CD4-positive, alpha-beta T cell treated with Interleukin-12 subunit alpha and Interleukin-12 subunit beta, for 1 hour (primary cell): Measurements from ENCODE around the gene DAD1.
"Not testable (repeated sequence)": the region's sequence is repeated elsewhere in the genome, so short reads cannot be mapped to it uniquely, and the experiment has no call there.

Experiments used
- DNase-seq: peaks from one replicate; pipeline ENCODE4 v3.0.0-alpha.2; 2020

Gene DAD1

DNA sequence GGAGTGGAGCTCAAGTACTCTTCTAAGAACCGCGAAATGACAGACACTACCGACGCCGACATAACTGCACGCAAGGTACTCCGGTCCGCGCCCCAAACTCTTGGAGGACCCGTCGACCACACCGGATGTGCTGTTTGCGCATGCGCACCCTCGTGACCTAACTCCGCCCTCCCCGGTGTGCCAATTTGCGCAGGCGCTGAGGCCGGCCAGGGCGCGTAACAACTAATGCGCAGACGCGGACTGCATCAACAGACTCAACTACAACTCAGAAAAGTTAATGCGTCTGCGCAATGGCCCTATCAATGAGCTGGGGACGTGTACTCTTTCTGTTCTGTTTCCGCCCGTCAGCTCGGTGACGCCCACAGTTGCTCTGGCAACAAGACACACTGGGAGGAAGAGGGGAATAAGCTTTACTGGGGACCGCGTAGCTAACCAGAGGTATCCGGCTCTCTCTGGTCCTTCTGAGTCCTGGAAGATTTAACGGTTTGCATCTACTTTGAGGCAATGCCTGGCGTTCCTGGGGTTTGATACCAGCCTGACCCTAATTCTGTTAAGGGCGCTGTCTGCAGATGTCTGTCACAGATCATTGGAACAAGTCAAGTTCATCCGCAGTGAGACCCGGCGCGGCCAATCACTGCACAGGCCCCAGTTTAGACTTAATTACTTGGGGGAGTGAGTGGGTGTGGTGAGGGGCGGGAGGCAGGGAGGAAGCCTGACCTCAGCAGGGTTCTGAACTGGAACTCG lies at the start of gene DAD1:
DAD1 (minus strand) TSS at position 129 of the 744 bp plus-strand sequence; CDS start at position 62, 67 bp downstream.
- DNase-seq, result peak; percentile 100

DNA sequence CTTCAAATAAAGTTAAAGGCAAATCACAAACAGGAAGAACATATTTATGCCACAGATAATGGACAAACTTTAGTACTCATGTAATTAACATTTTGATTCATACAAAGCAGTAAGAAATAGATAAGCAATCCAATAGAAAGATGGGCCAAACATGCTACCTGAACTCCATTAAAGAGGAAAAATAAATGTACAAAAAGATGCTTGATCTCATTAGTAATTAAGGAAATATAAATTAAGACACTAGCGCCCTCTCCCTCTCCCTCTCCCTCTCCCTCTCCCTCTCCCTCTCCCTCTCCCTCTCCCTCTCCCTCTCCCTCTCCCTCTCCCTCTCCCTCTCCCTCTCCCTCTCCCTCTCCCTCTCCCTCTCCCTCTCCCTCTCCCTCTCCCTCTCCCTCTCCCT lies 47.0 kb upstream of the DAD1 start:
- not testable (repeated sequence) for DNase-seq

DNA sequence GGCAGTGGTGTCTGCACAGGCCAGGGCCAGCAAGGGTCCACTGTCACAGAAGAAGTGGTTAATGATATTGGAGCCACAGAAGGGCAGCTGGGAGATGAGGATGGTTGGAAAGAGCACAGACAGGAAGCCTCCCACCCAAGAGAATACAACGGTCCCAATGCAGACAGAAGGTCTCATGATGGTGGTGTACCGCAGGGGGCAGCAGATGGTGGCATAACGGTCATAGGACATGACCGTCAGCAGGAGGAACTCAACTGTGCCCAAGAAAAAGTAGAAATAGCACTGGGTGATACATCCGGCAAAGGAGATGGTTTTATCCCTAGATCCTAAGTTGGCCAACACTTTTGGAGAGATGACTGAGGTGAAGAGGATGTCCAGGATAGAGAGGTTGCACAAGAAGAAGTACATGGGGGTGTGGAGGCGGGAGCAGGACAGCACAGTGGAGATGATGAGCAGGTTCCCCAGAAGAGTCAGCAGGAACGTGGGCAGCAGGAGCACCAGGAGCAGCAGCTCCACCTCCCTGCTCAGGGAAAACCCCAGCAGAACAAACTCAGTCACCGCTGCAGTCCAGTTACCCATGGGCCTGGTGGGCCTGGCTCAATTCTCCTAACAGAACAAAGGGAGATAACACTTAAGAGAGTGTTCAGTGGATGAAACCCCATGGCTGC lies 45.3 kb upstream of the DAD1 start:
- DNase-seq, result no peak

DNA sequence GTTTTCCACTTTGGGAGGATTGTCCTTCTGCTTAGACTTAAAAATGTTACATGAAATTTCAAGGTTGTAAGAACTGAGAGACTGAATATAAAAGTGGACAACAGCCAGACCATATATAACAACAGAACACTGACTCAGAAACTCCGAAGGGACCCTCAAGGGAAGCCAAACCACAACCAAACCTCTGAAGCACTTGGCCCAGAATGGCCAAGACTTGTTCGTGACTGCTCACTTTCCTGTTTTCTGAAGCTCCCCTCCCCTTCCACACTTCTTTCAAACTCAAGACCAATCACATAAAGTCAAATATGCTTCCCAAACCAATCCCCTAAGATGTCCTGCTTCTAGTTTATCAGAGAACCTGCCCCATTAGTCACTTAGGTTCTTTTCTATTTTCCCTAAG lies 41.5 kb upstream of the DAD1 start:
- no peak for DNase-seq

DNA sequence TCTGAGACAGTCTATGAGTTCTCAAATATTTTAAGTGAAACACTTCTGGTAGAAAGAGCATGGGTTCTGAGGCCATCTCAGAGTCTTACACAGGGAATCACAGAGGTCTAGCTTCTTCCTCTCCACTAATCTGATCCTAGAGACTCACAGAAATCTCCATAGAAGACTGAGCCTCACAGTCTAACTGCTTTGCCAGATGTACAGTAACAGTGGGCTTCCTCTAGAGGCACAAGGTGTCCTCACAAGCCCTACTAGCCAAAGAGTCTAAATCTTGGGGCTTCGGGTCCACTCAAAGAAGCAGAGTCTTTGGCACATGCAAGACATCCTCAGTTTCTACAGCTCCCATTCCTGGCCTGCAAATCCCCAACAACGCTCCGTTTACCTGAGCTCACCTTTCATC lies 41.0 kb upstream of the DAD1 start:
- DNase-seq, result no peak

DNA sequence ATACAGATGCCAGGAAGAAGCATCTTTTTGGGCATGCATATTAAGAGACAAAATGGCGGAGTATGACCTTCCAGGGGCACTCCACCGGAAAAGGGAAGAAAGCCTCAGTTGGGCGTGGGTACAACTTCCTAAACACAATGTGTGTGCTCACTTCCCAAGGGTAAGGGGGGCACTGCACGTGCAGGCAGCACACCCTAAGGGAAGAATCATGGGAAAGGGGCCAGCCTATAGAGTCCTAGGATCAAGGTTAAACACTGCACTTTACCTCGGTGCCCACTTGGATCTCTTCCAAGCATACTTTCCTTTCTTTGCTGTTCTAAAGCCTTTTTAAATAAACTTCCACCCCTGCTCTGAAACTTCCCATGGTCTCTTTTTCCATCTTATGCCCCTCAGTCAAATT lies 40.3 kb upstream of the DAD1 start:
- DNase-seq, result no peak

DNA sequence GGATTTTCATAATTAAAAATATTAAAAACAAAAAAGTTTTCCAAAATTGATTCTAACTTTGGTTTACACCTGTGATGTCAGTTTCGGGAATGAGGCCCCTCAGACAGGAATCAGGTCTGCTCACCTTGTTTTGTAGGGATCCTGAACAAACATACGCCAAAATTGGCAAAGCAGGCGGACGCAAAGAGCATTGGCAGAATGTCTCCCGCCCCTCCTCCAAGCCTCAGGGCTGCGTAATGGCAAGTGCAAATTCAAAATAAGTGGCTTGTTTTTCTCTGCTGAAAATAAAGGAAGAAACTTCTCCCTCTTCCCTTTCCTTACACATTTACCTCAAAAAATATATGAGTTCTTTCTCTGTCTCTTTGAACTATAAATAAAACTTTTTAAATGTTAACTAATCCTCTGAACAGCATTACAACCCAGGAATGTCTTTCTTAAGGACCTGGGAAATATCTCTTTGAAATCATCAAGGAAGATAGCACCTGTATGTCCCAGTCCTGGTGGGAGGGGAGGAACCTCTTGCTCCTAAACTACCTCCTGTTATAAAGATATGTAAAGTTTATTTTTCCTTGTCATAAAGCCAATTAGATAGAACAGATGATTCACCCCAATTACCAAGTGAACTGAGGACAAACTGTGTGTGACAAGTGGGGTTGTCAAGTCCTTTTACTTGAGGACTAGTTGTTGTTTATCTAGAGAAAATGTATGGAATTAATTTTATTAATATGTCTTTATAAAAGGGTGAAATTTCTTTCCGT lies 38.7 kb upstream of the DAD1 start:
- no peak for DNase-seq

DNA sequence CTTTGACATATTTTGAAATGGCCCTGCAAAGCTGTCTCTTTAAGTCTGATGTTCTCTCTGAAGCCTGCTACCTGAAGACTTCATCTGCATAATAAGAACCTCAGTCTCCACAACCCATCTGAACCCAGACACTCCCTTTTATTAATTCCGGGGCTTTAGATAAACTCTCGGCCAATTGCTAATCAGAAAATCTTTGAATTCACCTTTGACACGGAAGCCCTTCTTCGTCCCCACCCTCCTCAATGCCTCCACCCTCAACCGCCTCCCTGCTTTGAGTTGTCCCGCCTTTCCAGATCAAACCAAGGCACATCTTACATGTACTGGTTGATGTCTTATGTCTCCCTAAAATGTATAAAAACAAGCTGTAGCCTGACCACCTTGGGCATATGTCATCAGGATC lies 37.6 kb upstream of the DAD1 start:
- no peak for DNase-seq

DNA sequence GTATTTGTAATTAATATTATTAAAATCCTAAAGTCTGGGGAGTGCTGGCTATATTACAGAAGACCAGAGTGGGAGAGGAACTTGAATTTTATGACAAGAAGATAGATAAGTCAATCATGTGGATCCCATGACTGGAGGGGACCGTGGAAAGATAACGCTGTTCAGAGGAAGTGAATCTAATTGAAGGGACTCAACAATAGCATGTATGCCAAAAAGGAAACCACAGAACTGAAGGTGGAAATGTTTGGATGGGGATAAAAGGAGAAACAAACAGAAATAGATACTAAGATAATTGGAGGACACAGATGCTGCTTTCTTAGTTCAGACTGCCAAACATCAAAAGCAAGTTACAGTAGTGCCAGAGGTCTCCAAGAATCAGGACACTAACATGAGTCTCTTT lies 34.0 kb upstream of the DAD1 start:
- DNase-seq, result no peak

DNA sequence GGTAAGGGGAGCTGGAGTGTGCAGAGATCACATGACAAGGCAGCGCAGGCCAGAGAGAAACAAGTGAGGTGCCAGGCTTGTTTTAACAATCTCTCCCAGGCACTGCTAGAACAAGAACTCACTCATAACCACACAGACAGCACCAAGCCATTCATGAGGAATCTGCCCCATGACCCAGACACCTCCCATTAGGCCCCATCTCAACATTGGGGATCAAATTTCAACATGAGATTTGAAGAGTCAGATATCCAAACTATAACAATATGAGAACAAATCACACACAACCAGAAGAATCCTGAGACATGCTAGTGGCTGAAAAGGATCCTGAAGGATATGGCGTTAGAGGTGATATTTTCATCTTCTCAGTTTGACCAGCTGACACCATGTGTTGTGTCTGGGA lies 33.2 kb upstream of the DAD1 start:
- no peak for DNase-seq

DNA sequence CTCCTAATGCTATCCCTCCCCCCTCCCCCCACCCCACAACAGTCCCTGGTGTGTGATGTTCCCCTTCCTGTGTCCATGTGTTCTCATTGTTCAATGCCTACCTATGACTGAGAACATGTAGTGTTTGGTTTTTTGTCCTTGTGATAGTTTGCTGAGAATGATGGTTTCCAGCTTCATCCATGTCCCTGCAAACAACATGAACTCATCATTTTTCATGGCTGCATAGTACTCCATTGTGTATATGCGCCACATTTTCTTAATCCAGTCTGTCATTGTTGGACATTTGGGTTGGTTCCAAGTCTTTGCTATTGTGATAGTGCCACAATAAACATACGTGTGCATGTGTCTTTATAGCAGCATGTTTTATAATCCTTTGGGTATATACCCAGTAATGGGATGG lies 26.7 kb upstream of the DAD1 start:
- not testable (repeated sequence) for DNase-seq

DNA sequence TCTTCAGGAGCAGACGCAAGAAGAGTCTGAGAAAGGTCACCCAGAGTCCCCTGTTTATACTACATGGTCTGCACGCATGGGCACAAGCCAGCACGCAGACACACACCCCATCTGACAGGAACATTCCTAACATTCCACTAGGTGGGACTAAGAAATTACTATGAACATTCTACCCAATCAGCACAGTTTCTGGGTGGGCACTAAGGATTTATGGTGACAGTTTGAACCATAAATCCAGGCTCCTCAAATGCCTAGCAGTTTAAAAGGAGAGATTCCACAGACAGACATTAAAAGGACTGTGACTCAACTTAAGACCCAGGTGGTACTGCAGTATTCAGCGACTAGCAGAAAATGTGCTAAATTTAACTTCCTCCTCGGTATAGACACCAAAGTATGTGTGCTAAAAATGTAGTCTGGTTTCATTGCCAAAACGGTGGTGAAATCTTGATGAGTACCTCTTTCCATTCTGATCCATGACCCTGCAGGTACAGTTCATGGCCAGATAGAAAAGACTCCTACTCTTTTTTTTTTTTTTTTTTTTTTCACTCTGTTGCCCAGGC lies 25.3 kb upstream of the DAD1 start:
- DNase-seq, result no peak

DNA sequence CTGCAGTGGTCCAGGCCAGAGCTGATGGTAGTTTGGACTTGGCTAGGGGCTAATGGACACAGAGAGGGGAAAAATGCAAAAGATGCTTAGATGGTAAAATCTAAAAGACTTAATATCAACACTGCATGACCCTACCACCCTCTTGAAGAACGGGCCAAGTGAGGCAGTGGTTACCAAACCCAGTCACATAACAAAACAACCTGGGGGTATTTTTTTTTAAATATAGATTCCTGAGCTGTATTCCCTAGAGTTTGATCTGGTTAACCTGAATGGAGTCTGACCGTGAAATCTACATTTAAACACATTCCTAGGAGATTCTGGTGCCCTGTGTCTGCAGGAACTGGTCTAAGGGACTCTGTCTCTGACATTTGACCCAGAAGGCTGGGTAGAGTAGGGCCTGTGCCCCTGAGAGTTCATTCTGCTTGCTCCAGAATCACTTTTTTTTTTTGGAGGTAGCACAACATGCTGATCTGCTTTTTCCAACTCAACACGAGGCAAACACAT lies 24.8 kb upstream of the DAD1 start:
- DNase-seq, result no peak

DNA sequence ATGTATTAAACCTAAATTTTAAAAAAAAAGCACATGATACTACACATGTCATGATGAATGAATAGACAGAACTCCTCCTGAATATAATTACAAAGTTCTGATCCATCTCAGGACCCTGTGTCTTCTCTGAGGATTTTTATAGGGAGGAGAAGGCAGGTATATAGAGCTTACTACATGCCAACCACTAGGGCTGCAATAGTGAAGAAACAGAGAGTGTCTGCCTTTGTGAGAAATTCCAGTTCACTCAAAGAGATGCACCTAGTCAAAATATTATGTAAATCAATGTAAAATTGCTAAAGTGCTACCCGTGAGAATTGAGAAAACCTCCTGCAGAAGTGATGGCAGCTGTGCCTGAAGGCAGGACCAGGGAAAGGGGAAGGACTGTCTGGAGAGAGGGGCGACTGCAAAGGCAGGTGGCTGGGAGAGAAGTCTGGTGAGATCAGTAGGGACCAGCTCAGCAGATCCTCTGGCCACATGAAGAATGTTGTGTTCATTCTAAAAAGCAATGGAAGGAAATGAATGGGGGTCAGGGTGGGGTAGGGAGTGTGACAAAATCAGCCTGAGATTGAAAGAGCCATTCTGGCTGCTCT lies 24.2 kb upstream of the DAD1 start:
- DNase-seq, result no peak

DNA sequence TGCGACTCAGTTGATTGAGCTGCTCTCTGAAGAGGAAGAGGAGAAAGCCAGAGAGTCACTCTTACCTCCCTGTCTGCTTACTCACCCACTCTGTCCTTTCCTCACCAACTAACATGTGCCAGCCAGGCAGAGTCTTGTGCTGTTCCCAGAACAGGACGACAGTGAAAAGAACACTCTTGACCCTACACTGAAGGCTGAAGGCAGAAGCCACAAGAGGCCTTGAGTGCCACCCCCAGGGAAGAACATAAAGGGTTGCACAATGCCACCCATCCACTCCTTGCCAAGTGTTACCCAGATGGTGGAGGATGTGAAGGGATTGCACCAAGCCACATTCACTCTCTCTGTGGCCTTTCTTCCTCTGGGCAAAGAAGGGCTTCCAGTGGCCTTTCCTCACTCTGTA lies 21.9 kb upstream of the DAD1 start:
- no peak for DNase-seq

DNA sequence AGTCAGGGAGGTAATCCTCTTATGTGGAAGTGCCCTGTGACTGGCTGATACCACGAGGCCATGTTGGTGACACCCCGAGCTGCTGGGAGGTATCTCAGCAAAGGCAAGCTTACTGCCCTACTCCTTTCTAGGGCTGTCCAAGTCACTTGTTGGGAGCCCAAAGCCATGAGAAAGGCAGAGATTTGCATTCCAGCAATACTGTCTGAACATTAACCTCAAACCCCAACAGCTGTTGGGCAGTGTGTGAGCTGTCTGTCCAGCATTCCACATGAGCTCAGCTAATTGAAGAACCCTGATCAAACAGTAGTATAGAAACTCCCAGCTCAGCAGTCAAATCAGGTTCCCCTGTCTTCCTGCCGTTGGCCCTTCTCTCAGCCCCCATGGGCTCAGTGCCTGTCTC lies 18.3 kb upstream of the DAD1 start:
- DNase-seq, result no peak

DNA sequence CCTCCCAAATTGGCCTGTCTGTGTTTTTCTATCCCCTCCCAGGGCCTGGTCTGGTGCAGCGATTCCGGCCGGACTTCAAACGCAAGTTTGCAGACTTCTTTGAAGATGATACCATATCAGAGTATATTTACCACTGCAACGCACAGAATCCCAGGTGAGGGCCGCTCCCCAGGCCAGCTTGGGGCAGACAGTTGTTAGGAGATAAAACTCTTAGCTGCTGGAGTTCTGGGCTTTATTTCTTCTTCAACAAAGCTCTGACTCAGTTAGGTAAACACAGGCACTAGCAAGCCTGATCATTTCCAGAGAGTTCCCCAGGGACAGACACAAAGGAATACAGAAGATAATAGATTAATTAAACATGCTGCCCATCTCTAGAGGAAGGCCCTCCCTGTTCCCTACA lies 17.4 kb upstream of the DAD1 start:
- DNase-seq, result no peak

DNA sequence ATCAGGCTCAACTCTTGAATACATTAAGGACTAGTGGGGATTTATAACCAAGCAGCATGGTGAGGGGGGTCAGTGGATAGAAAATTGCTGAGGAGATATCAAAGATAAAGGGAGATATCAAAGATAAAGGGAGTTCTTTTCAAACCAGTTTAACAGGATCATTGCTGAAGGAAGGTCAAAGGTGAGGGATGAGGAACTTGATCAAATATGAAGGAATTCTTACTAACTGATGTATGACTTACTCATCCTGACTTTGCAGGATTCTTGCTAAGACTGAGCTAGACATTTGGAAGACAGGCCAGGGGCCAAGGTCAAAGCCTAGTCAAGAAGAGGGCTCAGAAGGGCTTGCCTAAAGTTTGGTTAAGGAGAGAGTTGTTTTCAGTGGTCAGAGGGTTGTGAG lies 13.8 kb upstream of the DAD1 start:
- DNase-seq, result no peak

DNA sequence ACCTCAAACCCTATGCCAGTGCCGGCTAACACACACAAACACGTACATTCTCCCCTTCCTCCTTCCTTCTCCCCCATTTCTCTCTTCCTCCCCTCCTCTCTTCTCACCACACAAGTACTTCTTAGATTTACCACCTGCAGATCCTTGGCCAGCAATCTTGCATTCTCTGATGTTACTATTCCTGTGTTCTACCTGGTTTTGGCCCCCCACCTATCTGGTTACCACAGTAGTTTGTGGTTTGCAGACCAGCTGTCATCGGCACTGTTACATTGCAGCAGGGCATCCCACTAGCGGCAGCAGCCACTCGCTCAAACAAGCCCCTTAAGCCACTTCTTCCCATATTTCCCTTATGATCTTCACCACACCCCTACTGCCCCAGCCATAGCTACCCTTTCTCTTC lies 13.0 kb upstream of the DAD1 start:
- DNase-seq, result no peak

DNA sequence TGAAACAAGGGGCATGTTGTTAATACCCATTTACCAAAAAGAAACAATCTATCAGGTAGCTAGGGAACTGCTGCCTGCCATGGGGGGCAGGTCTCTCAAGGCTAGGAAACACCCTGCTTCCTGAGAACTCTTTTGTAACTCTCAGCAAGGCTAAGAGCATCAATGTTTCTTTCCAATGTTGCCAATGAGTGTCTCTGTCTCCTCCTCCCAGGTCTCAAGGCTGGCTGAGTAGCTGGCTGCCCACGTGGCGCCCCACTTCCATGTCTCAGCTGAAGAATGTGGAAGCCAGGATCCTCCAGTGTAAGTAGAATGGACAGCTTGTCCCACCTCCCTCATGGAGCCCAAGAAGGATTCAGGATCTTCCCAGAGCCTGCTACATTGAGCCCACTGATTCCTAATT lies 12.4 kb upstream of the DAD1 start:
- DNase-seq, result no peak

DNA sequence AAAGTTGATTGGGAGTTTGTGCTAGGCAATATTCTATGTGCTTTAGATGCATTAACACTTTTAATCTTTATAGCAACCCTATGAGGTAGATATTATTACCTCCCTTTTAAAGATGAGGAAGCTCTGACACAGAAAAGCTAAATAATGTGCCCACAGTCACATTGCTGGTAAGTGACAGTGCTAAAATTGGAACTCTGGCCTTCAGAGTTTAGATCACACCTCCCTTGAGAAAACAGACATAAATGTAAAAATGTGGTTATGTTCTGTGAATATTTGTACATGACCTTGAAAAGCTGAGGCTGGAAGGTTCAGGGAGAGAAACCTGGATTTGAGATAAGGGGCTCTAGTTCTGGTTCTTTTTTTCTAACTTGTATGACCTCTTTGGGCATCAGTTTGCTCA lies 11.0 kb upstream of the DAD1 start:
- DNase-seq, result no peak

DNA sequence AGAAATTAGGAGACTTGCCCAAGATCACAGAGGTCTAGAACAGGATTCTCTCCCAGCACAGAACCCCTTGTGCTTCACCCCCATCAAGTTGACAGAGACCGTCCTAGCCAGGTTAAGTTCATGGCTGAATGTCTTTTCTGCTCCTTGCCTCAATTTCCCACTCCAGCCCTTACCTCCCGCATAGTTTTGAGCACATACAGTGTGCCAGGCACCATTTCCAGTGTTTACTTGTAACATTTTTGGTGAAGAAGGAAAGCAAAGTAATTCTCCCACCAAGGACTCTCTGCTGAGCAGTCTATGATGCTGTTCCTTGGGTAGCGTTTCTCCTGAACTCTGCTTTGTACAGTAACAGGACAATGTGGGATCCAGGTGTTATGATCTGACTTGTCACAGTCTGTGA lies 10.3 kb upstream of the DAD1 start:
- DNase-seq, result no peak

DNA sequence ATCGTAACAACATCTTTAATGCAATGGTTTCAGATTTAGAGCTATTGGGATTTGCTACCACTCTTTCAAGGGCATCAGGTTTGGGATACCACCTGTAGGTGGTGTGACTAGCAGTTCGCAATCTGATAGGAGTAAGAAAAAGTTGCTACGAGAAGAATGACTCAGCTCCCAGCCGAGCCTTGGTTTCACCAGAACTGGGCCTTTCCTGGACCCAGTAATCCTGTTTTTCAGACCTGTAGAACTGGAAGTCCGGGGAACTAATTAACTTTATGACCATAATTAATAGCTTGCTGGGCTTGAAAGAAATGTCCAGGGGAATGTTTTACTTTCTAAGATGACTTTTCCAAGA lies 9.8 kb upstream of the DAD1 start:
- peak; percentile 37 for DNase-seq
